Cardiac muscle cell (in vitro differentiated cells and primary cell): Measurements from ENCODE around the gene HDLBP. TPM values are rescaled to one million over a fixed set of nuclear protein-coding genes. Genes with fewer than 3 reads are reported as not detected.

ENCODE experiments used
- DNase-seq, 2 donors: peaks; one replicate each; pipeline versions ENCODE4 v3.0.0 to v3.0.0-alpha.2; 2010 to 2017; ENCODE audit warnings: low read depth in 1 of 2, low spot score in 1 of 2
- H3K27ac ChIP-seq: fragments of 200-600 bp; sonication (generic); 2 replicates; pipeline ENCODE4 v1.5.1; 2016
- H3K27me3 ChIP-seq: fragments of 200-600 bp; sonication (generic); 2 replicates; pipeline ENCODE4 v1.6.0; 2016; ENCODE audit warnings: control low read depth
- H3K36me3 ChIP-seq: fragments of 200-600 bp; sonication (generic); 2 replicates; pipeline ENCODE4 v1.5.1; 2016; ENCODE audit warnings: control low read depth
- H3K4me1 ChIP-seq: fragments of 200-600 bp; sonication (generic); 2 replicates; pipeline ENCODE4 v1.8.1; 2017; ENCODE audit warnings: low read depth, mild to moderate bottlenecking, mixed run types
- H3K4me3 ChIP-seq: fragments of 200-600 bp; sonication (generic); 2 replicates; pipeline ENCODE4 v1.5.1; 2016; ENCODE audit warnings: mild to moderate bottlenecking
- H3K9me3 ChIP-seq: fragments of 200-600 bp; sonication (generic); 2 replicates; pipeline ENCODE4 v1.5.1; 2017; ENCODE audit warnings: low read depth, mild to moderate bottlenecking, control low read depth
- polyA plus RNA-seq: library from polyadenylated mRNA; unstranded; fragments of >200 nt; fragmentation: Nextera tagmentation; extraction: Ambion mirVana; gene quantifications from 2 replicates; pipeline ENCODE4 v1.2.1, GENCODE V29; 2016
- total RNA-seq: library from RNA; depleted of rRNA; stranded (reverse); fragments of >200 nt; gene quantifications from 2 replicates; pipeline ENCODE4 v1.2.3, GENCODE V29; 2016
- TF ChIP-seq, protein P1 (sequence below): IDR thresholded peaks from 2 replicates; pipeline ENCODE4 v1.5.1; 2012; ENCODE audit warnings: low read depth, mild to moderate bottlenecking, low read length

Gene HDLBP
- total and polyA plus RNA-seq, 2 experiments from 2014 or later: 261 to 313 TPM

DNA sequence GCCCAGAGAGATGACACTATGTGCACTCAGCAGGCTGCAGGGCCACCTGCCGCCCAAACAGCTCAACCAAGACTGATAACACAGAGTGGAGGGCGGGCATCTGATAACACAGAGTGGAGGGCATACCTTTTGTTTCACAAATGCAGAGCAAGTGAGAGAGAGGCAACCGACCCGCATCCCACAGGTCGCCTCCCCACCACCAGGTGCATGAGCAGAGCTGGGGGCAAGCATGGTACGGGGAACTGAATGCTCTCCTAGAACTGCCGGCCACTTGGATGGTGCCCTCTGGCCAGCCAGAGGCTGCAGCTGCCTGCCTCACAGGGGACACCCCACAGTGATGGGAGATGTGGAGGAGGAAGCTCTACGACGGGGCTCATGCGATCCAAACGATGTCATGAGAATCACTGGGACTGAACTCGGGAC, 77.5 kb downstream of the HDLBP start:
- H3K36me3 ChIP-seq: peaks cover 82% of the 10 kb centered on the region
- TF ChIP-seq, protein P1, sequence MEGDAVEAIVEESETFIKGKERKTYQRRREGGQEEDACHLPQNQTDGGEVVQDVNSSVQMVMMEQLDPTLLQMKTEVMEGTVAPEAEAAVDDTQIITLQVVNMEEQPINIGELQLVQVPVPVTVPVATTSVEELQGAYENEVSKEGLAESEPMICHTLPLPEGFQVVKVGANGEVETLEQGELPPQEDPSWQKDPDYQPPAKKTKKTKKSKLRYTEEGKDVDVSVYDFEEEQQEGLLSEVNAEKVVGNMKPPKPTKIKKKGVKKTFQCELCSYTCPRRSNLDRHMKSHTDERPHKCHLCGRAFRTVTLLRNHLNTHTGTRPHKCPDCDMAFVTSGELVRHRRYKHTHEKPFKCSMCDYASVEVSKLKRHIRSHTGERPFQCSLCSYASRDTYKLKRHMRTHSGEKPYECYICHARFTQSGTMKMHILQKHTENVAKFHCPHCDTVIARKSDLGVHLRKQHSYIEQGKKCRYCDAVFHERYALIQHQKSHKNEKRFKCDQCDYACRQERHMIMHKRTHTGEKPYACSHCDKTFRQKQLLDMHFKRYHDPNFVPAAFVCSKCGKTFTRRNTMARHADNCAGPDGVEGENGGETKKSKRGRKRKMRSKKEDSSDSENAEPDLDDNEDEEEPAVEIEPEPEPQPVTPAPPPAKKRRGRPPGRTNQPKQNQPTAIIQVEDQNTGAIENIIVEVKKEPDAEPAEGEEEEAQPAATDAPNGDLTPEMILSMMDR: no peak
- H3K4me1 ChIP-seq: no peaks in the 10 kb centered on the region
- no peaks in the 10 kb centered on the region for H3K27me3 ChIP-seq
- H3K9me3 ChIP-seq: no peaks in the 10 kb centered on the region
- H3K27ac ChIP-seq: no peak overlapping the region
- no peak overlapping the region for H3K4me3 ChIP-seq
- no peak for DNase-seq

GRCh38 chr2:241237047-241237446, 78.4 kb downstream of the HDLBP start:
- H3K36me3 ChIP-seq: peaks cover 76% of the 10 kb centered on the region
- H3K27me3 ChIP-seq: no peaks in the 10 kb centered on the region
- no peak for DNase-seq
- TF ChIP-seq, protein P1: no peak
- no peaks in the 10 kb centered on the region for H3K4me1 ChIP-seq
- H3K9me3 ChIP-seq: no peaks in the 10 kb centered on the region
- no peak overlapping the region for H3K4me3 ChIP-seq
- no peak overlapping the region for H3K27ac ChIP-seq

DNA sequence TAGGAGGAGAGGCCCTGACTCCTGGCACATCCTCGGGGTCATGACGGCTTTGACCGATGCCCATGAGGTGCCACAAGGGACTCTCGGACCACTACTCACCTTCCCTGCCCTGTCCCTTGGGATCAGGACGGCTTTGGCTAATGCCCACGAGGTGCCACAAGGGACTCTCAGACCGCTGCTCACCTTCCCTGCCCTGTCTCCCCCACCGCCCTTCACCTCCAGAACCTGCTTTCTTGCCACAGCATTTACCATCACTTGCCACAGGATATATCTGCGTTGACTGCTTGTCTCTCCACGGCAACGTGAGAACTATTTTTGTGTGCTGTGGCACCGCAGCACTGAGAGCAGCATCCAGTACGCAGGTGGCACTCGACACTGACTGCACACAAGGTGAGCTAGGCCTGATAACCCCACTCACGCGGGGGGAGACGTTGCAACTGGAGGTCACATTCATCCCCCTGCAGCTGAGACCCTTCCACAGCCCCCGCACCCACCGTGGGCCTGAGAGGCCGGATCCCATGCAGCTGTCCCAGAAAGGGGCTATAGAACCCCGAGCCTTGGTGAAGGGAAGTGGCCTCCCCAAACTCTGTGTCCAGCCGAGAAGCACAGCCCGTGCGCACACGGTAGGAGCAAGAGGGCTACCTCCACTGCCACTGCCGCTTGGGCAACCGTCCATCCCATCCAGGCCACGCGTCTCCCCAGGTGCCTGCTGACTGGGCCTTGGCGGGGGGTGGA, 79.4 kb downstream of the HDLBP start:
- no peaks in the 10 kb centered on the region for H3K9me3 ChIP-seq
- no peaks in the 10 kb centered on the region for H3K27me3 ChIP-seq
- DNase-seq: no peak
- H3K27ac ChIP-seq: no peak overlapping the region
- no peak overlapping the region for H3K4me3 ChIP-seq
- H3K4me1 ChIP-seq: no peaks in the 10 kb centered on the region
- TF ChIP-seq, protein P1: no peak
- H3K36me3 ChIP-seq: peaks cover 69% of the 10 kb centered on the region

GRCh38 chr2:241234962-241235740, 80.3 kb downstream of the HDLBP start:
- Histone ChIP-seq H3K27me3 (no peaks in the 10 kb centered on the region), H3K4me3 (no peak overlapping the region), H3K4me1 (no peaks in the 10 kb centered on the region), H3K9me3 (no peaks in the 10 kb centered on the region), H3K27ac (no peak overlapping the region), H3K36me3 (peaks cover 69% of the 10 kb centered on the region)
- DNase-seq: no peak
- TF ChIP-seq, protein P1: no peak

DNA sequence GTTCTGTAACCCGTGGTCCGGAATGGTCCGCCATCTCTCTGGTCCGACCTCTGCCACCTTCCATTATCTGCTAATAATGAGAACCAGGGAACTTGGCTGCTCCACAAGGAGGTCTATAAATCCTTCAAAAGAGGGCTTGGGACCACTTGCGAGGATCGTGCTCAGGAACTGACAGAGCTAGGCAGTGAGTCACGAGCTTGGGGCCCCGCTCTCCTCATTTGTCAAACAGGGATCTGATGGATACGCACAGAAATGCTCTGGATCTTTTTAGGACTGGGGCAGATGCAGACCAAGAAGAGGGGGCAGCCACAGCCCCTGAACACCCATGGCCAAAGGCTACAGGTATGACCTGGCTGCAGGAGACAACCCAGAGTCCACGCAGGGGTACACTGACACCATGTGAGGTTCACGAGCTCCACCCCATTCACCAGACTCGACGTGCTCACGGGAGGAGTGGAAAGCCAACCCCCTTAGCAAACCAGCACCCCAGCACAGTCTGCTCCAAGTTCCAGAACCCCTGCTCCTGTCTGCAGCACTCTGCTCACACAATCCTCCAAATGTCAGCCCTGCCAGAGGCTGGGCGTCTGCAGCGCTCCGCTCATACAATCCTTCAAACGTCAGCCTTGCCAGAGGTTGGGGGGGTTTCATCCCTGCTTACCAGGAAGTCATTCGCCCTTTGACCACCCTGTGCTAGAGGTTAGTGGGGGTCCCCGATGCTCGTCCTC, 81.2 kb downstream of the HDLBP start:
- H3K4me3 ChIP-seq: no peak overlapping the region
- H3K27ac ChIP-seq: no peak overlapping the region
- no peaks in the 10 kb centered on the region for H3K27me3 ChIP-seq
- DNase-seq: no peak
- no peaks in the 10 kb centered on the region for H3K9me3 ChIP-seq
- H3K4me1 ChIP-seq: no peaks in the 10 kb centered on the region
- peaks cover 68% of the 10 kb centered on the region for H3K36me3 ChIP-seq
- TF ChIP-seq, protein P1: no peak
